Esophagus squamous epithelium (tissue), 5 donors: ENCODE data around the gene FBXL17. TPM values are rescaled to one million over a fixed set of nuclear protein-coding genes. Genes with fewer than 3 reads are reported as not detected.

Experiments used
- DNase-seq: peaks from one replicate; lab custom pipeline; 2025; lab: John Stamatoyannopoulos, UW
- H3K27ac ChIP-seq, 4 donors: fragments of 200-600 bp; sonication (generic); one replicate each; pipeline ENCODE4 v1.5.1; 2016 to 2019; ENCODE audit warnings: mild to moderate bottlenecking in 1 of 4
- H3K27me3 ChIP-seq, 4 donors: fragments of 200-600 bp; sonication (generic); 1 replicate in 3 of 4; 2 replicates in 1 of 4; pipeline versions ENCODE4 v1.5.1 to v1.6.0; 2017 to 2021; ENCODE audit warnings: antibody characterized with exemption in 1 of 4
- H3K36me3 ChIP-seq, 3 donors: fragments of 200-600 bp; sonication (generic); one replicate each; pipeline ENCODE4 v1.5.1; 2016 to 2019
- H3K4me1 ChIP-seq, 3 donors: fragments of 200-600 bp; sonication (generic); one replicate each; pipeline ENCODE4 v1.5.1; 2017 to 2019
- H3K4me3 ChIP-seq, 4 donors: fragments of 200-600 bp; sonication (generic); 1 replicate in 3 of 4; 2 replicates in 1 of 4; pipeline ENCODE4 v1.5.1; 2016 to 2019; ENCODE audit warnings: mild to moderate bottlenecking in 2 of 4, moderate library complexity in 1 of 4
- H3K9me3 ChIP-seq, 3 donors: fragments of 200-600 bp; sonication (generic); one replicate each; pipeline ENCODE4 v1.5.1; 2016 to 2019
- POLR2A ChIP-seq, 4 donors: fragments of 450-650 bp; IDR thresholded peaks; one replicate each; pipeline ENCODE4 v1.6.1; 2017; ENCODE audit warnings: antibody characterized with exemption in 4 of 4, mild to moderate bottlenecking in 4 of 4, moderate library complexity in 3 of 4
- WGBS, 2 donors: methylation state at CpG; one replicate each; pipeline ENCODE4 v1.1.5; 2018; 5-methylcytosine and 5-hydroxymethylcytosine counted together
- intact Hi-C: fragments of 100-400 bp; cut with DNase I; formaldehyde crosslinking; loops from one replicate; pipeline ENCODE4 v1.15.0; 2022
- total RNA-seq, 4 donors: library from RNA; depleted of rRNA; stranded (reverse); fragments of >200 nt; gene quantifications; one replicate each; pipeline ENCODE4 v1.1.0, GENCODE V29; 2016
- TF ChIP-seq, protein P1 (sequence below), 6 experiments: fragments of 450-650 bp in 4 of 6; fragments of 200-600 bp in 2 of 6; sonication (generic) in 2 of 6; IDR thresholded peaks; one replicate each; pipeline ENCODE4 v1.5.1; 2016 to 2019; ENCODE audit warnings: antibody characterized with exemption in 6 of 6, mild to moderate bottlenecking in 4 of 6, moderate library complexity in 4 of 6
- donor health status: DM: yes; HTN: yes; CAD: no.

The FBXL17 gene
- total RNA-seq, 4 donors from 2014 or later = 11.8 to 23.5 (median 13.8) TPM

DNA sequence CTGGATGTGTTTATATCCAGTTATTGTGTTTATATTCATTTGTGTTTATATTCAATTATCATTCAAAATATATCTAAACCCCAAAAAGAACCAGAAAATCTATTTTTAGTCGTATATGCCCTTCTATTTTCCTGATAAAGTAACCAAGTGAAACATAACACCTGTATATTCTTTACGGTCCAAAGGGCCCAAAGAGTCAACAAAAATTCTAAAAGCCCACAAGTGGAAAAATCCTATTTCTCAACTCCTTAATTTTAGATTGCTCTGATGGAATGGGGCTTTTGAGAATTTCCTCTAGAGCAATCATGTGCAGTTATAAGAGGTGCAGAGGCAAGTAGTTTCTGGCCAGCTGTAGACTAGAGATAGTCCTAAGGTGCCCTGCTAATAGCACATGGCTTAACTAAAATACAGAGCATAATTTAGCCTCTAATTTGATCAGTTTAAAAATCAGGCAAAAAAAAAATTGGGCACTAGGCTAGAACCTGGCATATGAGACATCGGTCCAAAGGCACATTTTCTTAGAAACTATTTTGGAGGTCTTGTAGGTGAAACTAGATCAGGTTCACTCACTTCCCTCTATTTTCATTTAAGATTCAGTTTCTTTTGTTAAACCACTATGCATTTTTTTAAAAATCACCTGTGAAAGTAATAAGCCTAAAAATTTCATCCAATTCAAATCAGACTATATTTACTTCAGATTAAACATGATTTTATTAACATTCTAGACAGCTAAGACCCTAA lies 256.0 kb downstream of the FBXL17 start:
- no peaks in the 10 kb centered on the region for H3K36me3 ChIP-seq
- no peak for TF ChIP-seq POLR2A (IDR thresholded peaks at IDR 0.05)
- TF ChIP-seq, protein P1, sequence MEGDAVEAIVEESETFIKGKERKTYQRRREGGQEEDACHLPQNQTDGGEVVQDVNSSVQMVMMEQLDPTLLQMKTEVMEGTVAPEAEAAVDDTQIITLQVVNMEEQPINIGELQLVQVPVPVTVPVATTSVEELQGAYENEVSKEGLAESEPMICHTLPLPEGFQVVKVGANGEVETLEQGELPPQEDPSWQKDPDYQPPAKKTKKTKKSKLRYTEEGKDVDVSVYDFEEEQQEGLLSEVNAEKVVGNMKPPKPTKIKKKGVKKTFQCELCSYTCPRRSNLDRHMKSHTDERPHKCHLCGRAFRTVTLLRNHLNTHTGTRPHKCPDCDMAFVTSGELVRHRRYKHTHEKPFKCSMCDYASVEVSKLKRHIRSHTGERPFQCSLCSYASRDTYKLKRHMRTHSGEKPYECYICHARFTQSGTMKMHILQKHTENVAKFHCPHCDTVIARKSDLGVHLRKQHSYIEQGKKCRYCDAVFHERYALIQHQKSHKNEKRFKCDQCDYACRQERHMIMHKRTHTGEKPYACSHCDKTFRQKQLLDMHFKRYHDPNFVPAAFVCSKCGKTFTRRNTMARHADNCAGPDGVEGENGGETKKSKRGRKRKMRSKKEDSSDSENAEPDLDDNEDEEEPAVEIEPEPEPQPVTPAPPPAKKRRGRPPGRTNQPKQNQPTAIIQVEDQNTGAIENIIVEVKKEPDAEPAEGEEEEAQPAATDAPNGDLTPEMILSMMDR (IDR thresholded peaks at IDR 0.05) = no peak
- WGBS, 2 donors = 84% methylated on average over 3 of the region's 3 CpGs
- no peaks in the 10 kb centered on the region for H3K27me3 ChIP-seq
- H3K27ac ChIP-seq = no peak overlapping the region
- no peak overlapping the region for H3K4me3 ChIP-seq
- H3K4me1 ChIP-seq = no peaks in the 10 kb centered on the region
- no peaks in the 10 kb centered on the region for H3K9me3 ChIP-seq
- intact Hi-C loops = no loop called here
- DNase-seq = no peak

GRCh38 chr5:108124596-108124995 lies 257.3 kb downstream of the FBXL17 start:
- TF ChIP-seq, protein P1 (IDR thresholded peaks at IDR 0.05) = no peak
- no peak for TF ChIP-seq POLR2A (IDR thresholded peaks at IDR 0.05)
- no peaks in the 10 kb centered on the region for H3K27me3 ChIP-seq
- DNase-seq = no peak
- H3K27ac ChIP-seq = no peak overlapping the region
- H3K4me3 ChIP-seq = no peak overlapping the region
- H3K36me3 ChIP-seq = no peaks in the 10 kb centered on the region
- 89 to 90% methylated on average over 4 of the region's 4 CpGs for WGBS, 2 donors
- intact Hi-C loops = no loop called here
- no peaks in the 10 kb centered on the region for H3K4me1 ChIP-seq
- no peaks in the 10 kb centered on the region for H3K9me3 ChIP-seq

DNA sequence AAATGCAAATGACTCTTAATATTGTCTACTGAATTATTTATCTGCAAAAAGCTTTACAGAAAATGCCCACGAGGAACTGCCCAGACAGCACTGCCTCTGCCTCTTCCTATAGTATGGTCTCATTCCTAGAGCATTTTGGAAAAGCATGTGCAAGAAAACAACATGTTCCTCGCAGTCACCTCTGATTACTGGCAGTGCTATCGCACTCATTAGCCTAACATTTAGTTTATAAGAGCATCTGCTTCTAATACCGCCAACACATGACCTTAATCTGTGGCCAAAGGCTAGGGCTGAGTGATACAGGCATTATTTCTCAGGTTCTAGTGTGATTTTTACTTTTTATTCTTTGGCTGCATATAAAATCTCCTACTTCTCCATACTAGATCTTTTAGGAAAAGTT lies 259.2 kb downstream of the FBXL17 start:
- Histone ChIP-seq H3K4me1 (no peaks in the 10 kb centered on the region), H3K27ac (no peak overlapping the region), H3K36me3 (no peaks in the 10 kb centered on the region), H3K4me3 (no peak overlapping the region), H3K9me3 (no peaks in the 10 kb centered on the region), H3K27me3 (no peaks in the 10 kb centered on the region)
- WGBS, 2 donors = 82 to 86% methylated on average over 4 of the region's 4 CpGs
- DNase-seq = no peak
- intact Hi-C loops = no loop called here
- TF ChIP-seq, protein P1 (IDR thresholded peaks at IDR 0.05) = no peak
- no peak for TF ChIP-seq POLR2A (IDR thresholded peaks at IDR 0.05)

GRCh38 chr5:108118813-108119514 lies 262.9 kb downstream of the FBXL17 start:
- Histone ChIP-seq H3K4me3 (no peak overlapping the region), H3K27ac (no peak overlapping the region), H3K4me1 (no peaks in the 10 kb centered on the region), H3K9me3 (no peaks in the 10 kb centered on the region), H3K36me3 (no peaks in the 10 kb centered on the region), H3K27me3 (no peaks in the 10 kb centered on the region)
- TF ChIP-seq POLR2A (IDR thresholded peaks at IDR 0.05) = no peak
- TF ChIP-seq, protein P1 (IDR thresholded peaks at IDR 0.05) = no peak
- WGBS, 2 donors = 93 to 95% methylated on average over 2 of the region's 2 CpGs
- no peak for DNase-seq
- intact Hi-C loops = no loop called here

GRCh38 chr5:108115673-108116072 lies 266.2 kb downstream of the FBXL17 start:
- no peak for DNase-seq
- intact Hi-C loops = no loop called here

More at GRCh38 chr5:108115673-108116072, 266.2 kb downstream of the FBXL17 start:
- Histone ChIP-seq H3K9me3 (no peaks in the 10 kb centered on the region), H3K27ac (no peak overlapping the region), H3K27me3 (no peaks in the 10 kb centered on the region), H3K36me3 (no peaks in the 10 kb centered on the region), H3K4me3 (no peak overlapping the region), H3K4me1 (peaks cover 0 to 6% (median 0%) of the 10 kb centered on the region in 3 donors)
- TF ChIP-seq, protein P1 (IDR thresholded peaks at IDR 0.05) = no peak
